Stimulated activated CD4-positive, alpha-beta T cell treated with anti-CD3 and anti-CD28 coated beads, Interleukin-1b, Interleukin-23, amount 100 ng/mL, for 1 hour (primary cell): ENCODE data around the gene SAMD9.
"Not testable (repeated sequence)": the region's sequence is repeated elsewhere in the genome, so short reads cannot be mapped to it uniquely, and the experiment has no call there.

Experiments
- DNase-seq, 2 donors: peaks; one replicate each; pipeline ENCODE4 v3.0.0-alpha.2; 2020; ENCODE audit warnings: low read depth in 2 of 2

The SAMD9 gene

GRCh38 chr7:93120592-93121549 is 3.1 kb upstream of the SAMD9 start:
- no peak for DNase-seq

DNA sequence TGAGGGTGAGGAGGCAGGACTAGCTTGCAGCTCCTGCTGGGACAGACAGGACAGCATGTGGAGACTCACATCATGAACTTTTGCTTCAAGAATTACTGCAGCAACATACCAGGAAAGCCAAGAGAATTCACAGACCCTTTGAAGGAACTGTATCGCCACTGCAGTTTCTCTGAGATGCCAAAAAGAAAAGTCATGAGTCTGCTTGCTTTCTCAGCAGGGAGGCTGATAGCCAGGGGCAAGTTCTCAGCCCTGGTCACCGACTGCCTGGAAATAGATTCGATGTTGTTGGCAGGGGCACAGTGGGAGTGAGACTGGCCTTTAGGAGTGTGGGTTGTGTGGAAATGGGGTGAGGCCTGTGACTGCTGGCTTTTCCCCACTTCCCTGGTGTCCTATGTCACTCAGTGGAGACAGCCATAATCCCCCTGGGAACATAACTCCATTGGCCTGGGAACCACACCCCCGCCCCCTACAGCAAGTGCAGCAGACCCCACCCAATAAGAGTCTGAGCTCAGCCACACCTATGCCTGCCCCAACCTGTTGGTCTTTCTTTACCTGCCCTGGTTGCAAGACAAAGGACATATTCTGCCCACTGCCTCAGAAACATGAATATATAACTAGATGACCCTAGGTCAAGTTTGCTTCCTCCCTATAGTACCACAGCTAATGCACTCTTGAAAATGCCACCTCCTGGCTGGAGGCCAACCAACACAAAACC is 1.6 kb upstream of the SAMD9 start:
- no peak for DNase-seq

DNA sequence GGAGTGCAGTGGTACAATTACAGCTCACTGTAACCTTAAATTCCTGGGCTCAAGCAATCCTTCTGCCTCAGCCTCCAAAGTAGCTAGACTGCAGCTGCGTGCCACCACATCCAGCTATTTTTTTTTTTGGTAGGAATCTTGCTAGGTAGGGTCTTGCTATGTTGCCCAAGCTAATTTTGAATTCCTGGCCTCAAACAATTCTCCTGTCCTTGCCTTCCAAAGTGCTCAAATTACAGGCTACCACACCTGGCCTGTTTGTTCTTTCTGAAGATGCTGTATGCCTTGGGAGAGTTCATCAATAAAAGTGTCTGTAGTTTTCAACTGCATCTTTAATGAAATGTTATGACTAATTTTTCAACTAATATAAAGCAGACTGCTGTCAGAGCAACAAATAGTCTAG is 452 bp downstream of the SAMD9 start:
- DNase-seq, result no peak

- DNase-seq, result no peak
Measured at GRCh38 chr7:93115796-93116195, 2.0 kb downstream of the SAMD9 start.

GRCh38 chr7:93108003-93108402 is 9.8 kb downstream of the SAMD9 start:
- no peak for DNase-seq

GRCh38 chr7:93097388-93097787 is 20.4 kb downstream of the SAMD9 start:
- DNase-seq, result no peak

- no peak for DNase-seq
Measured at GRCh38 chr7:93092757-93093370, 24.9 kb downstream of the SAMD9 start.

GRCh38 chr7:93073357-93073756 is 44.4 kb downstream of the SAMD9 start:
- DNase-seq, result not testable (repeated sequence)

DNA sequence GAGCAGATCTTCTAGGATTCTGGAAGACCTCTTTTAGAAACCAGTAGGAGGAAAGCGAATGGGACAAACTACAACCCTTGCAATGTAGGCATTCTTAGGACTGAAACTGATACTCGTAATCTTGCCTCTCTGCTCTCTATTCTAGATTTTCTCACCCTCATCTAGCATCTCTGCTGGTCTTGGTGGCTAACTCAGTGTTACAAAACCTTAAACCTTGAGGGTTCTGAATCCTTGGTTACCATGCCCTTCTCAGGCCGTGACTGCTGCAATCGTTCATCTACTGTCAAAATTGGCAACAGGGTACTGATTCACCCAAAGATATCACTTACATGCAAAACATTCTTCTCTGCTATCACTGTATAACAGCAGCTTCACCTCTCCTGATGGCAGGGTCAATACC is 55.2 kb downstream of the SAMD9 start:
- DNase-seq, result no peak

GRCh38 chr7:93060865-93061264 is 56.9 kb downstream of the SAMD9 start:
- no peak for DNase-seq

- no peak for DNase-seq
Measured at GRCh38 chr7:93060025-93060424, 57.8 kb downstream of the SAMD9 start.

DNA sequence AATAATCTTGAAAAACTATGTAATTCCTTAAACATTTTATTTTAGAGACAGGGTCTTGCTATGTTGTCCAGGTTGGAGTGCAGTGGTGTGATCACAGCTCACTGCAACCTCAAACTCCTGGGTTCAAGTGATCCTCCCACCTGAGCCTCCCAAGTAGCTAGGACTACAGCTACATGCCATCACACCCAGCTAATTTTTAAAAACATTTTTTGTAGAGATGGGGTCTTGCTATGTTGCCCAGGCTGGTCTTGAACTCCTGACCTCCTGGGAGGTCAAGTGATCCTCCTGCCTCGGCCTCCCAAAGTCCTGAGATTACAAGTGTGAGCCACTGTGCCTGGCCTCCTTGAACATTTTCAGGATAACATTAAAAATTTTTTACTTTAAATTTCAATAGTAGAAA is 61.2 kb downstream of the SAMD9 start:
- not testable (repeated sequence) for DNase-seq

- DNase-seq, result no peak
Measured at GRCh38 chr7:93055543-93056107, 62.2 kb downstream of the SAMD9 start.

GRCh38 chr7:93054975-93055374 is 62.8 kb downstream of the SAMD9 start:
- no peak for DNase-seq

GRCh38 chr7:93053949-93054943 is 63.5 kb downstream of the SAMD9 start:
- DNase-seq, result no peak

DNA sequence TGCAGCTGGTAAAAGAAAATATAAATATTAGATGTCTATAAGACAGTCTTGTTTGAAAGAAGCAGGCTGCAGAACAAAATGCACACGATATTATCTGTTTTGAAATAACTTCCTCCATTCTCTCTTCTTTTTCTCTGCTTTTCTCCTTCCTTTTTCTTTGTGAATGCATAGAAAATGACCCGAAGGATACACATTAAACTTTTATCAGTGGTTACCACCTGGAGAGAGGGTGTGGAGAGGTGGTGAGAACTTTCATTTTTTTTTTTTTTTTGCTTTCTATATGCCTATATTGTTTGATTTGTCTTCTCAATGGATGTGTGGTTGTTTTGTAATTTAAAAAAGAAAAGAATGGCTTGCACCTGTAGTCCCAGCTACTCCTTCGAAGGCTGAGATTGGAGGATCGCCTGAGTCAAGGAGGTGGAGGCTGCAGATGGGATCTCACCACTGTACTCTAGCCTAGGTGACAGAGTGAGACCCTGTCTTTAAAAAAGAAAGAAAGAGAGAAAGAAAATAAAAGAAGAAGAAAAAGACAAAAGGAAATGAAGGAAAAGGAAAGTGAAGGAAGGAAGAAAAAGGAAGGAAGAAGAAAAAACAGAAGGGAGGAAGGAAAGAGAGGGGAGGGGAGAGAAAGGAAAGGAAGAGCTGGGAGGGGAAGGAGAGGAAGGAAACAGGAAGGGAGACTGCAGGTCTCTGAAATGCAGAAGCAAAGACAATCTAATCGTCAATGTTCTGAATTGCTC is 64.4 kb downstream of the SAMD9 start:
- DNase-seq, result no peak

GRCh38 chr7:93051660-93052059 is 66.1 kb downstream of the SAMD9 start:
- no peak for DNase-seq
